ENCODE measurements around the gene ITGB8. TPM values are rescaled to one million over a fixed set of nuclear protein-coding genes. Genes with fewer than 3 reads are reported as not detected.

ITGB8 gene
- total RNA-seq, 4 donors from 2014 or later, result 199 to 606 (median 388) TPM

DNA sequence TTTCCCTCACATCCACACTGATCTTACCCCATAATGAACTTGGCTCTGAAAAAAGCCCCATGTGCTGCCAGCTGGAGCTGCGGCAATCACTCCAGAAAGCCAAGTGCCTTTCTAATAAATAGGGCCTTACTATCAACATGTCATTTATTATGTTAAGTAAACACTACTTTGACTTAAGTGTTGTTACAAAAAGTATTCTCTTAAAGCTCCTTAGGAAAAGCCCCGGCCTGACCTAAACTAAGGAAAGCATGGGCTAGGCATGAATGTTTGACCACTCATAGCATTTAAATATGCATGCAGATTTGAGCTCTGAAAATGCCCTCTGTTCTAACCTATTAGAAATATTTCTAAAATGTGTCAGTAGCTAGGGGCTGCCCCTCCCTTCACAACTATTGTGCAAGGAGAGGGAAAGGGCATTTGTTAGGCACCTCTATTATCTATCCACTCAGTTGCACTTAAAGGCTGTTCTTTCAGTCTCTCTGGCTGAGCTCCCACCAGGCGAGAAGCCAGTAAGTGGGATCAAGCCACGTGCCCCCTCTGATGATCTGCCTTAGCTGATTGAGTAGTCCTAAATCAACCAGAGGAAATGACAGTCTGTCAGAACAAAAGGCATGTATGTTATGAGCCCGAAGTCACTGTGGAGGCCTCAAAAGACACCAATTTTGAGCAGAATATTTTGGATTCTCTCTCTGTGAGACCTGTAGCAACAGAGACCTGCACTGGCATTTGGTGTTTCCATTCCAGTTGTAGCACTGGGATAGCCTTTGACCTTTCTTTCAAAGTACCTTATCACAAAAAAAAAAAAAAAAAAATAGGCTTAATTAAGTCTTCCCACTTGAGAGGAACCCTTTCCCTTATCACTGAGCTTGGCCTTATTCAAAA lies 77.1 kb downstream of the ITGB8 start:
- 35 to 38% methylated on average over 5 of the region's 5 CpGs for WGBS, 2 donors
- H3K36me3 ChIP-seq, result peaks cover 0 to 36% (median 0%) of the 10 kb centered on the region in 3 donors
- DNase-seq (ENCODE audit: low spot score in 2 of 2), result peak; percentile 18 to 25
- no peaks in the 10 kb centered on the region for H3K27me3 ChIP-seq
- peak overlapping the region; percentile 23 to 82 (median 71) for H3K27ac ChIP-seq
- TF ChIP-seq, protein P1, sequence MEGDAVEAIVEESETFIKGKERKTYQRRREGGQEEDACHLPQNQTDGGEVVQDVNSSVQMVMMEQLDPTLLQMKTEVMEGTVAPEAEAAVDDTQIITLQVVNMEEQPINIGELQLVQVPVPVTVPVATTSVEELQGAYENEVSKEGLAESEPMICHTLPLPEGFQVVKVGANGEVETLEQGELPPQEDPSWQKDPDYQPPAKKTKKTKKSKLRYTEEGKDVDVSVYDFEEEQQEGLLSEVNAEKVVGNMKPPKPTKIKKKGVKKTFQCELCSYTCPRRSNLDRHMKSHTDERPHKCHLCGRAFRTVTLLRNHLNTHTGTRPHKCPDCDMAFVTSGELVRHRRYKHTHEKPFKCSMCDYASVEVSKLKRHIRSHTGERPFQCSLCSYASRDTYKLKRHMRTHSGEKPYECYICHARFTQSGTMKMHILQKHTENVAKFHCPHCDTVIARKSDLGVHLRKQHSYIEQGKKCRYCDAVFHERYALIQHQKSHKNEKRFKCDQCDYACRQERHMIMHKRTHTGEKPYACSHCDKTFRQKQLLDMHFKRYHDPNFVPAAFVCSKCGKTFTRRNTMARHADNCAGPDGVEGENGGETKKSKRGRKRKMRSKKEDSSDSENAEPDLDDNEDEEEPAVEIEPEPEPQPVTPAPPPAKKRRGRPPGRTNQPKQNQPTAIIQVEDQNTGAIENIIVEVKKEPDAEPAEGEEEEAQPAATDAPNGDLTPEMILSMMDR (IDR thresholded peaks at IDR 0.05), result no peak
- TF ChIP-seq EP300 (IDR thresholded peaks at IDR 0.05) (peak in 1 of 2 donors; percentile 92), POLR2A (IDR thresholded peaks at IDR 0.05) (no peak)
- no peak overlapping the region for H3K4me3 ChIP-seq
- H3K9me3 ChIP-seq, result no peaks in the 10 kb centered on the region
- H3K4me1 ChIP-seq, result peaks cover 0 to 71% (median 24%) of the 10 kb centered on the region in 4 donors

- DNase-seq (ENCODE audit: low spot score in 2 of 2), result no peak
- Histone ChIP-seq H3K4me1 (peaks cover 0 to 65% (median 21%) of the 10 kb centered on the region in 4 donors), H3K36me3 (peaks cover 0 to 36% (median 0%) of the 10 kb centered on the region in 3 donors), H3K9me3 (no peaks in the 10 kb centered on the region), H3K4me3 (no peak overlapping the region), H3K27ac (peak overlapping the region; percentile 23 to 82 (median 71)), H3K27me3 (no peaks in the 10 kb centered on the region)
- TF ChIP-seq EP300 (IDR thresholded peaks at IDR 0.05), result no peak
- TF ChIP-seq POLR2A (IDR thresholded peaks at IDR 0.05), result no peak
- TF ChIP-seq, protein P1 (IDR thresholded peaks at IDR 0.05), result no peak
- WGBS, 2 donors, result 76 to 84% methylated on average over 2 of the region's 2 CpGs
Observed at GRCh38 chr7:20408467-20408826, 77.7 kb downstream of the ITGB8 start.

- DNase-seq (ENCODE audit: low spot score in 2 of 2), result no peak
- H3K4me1 ChIP-seq, result peaks cover 0 to 50% (median 15%) of the 10 kb centered on the region in 4 donors
- H3K27me3 ChIP-seq, result no peaks in the 10 kb centered on the region
- H3K4me3 ChIP-seq, result no peak overlapping the region
- WGBS, 2 donors, result 77% methylated on average over 5 of the region's 5 CpGs
- no peaks in the 10 kb centered on the region for H3K9me3 ChIP-seq
- peak overlapping the region in 2 of 4 donors; percentile 32 to 82 for H3K27ac ChIP-seq
- peaks cover 0 to 29% (median 0%) of the 10 kb centered on the region in 3 donors for H3K36me3 ChIP-seq
- TF ChIP-seq, protein P1 (IDR thresholded peaks at IDR 0.05), result no peak
- TF ChIP-seq POLR2A (IDR thresholded peaks at IDR 0.05) (no peak), EP300 (IDR thresholded peaks at IDR 0.05) (no peak)
Observed at GRCh38 chr7:20409961-20410360, 79.3 kb downstream of the ITGB8 start.

DNA sequence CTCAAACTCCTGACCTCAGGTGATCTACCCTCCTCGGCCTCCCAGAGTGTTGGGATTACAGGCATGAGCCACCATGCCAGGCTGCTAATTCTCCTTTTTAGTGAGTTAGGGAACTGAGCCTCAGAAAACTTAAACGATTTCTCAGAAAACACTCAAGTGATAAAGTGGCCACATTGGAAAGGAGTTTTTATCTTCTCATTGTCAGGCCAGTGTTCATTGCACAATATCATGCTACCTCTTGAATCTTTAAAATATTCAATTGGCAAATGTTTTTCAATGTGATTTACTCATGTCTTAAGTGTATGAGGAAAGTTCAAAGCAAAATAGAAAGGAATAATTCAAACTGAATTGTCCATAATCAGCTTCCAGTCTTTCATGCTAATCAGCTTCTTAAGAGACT lies 80.7 kb downstream of the ITGB8 start:
- Histone ChIP-seq H3K4me3 (no peak overlapping the region), H3K9me3 (no peaks in the 10 kb centered on the region), H3K36me3 (peaks cover 0 to 17% (median 0%) of the 10 kb centered on the region in 3 donors), H3K4me1 (peaks cover 0 to 39% (median 12%) of the 10 kb centered on the region in 4 donors), H3K27ac (peak overlapping the region in 2 of 4 donors; percentile 39 to 82), H3K27me3 (no peaks in the 10 kb centered on the region)
- WGBS, 2 donors, result 88 to 92% methylated on average over 2 of the region's 2 CpGs
- no peak for DNase-seq (ENCODE audit: low spot score in 2 of 2)
- TF ChIP-seq EP300 (IDR thresholded peaks at IDR 0.05), result no peak
- TF ChIP-seq, protein P1 (IDR thresholded peaks at IDR 0.05), result no peak
- no peak for TF ChIP-seq POLR2A (IDR thresholded peaks at IDR 0.05)

DNA sequence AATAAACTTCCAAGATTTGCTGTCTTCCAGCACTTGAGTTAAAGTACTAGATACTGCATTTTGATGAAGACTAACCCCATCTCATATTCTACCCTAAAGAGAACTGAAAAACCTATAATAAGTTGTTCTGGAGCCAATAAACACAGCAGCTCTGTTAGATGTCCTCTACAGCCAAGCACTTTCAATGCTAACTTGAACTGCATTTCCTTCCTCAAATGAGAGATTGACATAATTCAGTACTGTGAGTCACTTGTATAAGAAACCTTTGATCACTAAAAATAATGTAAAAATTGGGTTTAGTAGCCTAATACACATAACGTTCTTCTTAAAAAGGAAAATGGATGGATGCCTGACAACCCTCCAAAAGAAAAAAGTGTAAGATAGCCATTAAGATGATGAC lies 81.3 kb downstream of the ITGB8 start:
- Histone ChIP-seq H3K4me3 (no peak overlapping the region), H3K9me3 (no peaks in the 10 kb centered on the region), H3K27ac (peak overlapping the region in 2 of 4 donors; percentile 39 to 82), H3K36me3 (peaks cover 0 to 16% (median 0%) of the 10 kb centered on the region in 3 donors), H3K4me1 (peaks cover 0 to 32% (median 10%) of the 10 kb centered on the region in 4 donors), H3K27me3 (no peaks in the 10 kb centered on the region)
- no peak for TF ChIP-seq POLR2A (IDR thresholded peaks at IDR 0.05)
- no peak for TF ChIP-seq EP300 (IDR thresholded peaks at IDR 0.05)
- TF ChIP-seq, protein P1 (IDR thresholded peaks at IDR 0.05), result no peak
- WGBS, 2 donors, result 39% methylated on average over 1 of the region's 1 CpG
- DNase-seq (ENCODE audit: low spot score in 2 of 2), result no peak

Measured in tibial nerve (tissue), 4 donors.